Memory B cell (primary cell): ENCODE data around the gene QDPR.
A peak's percentile ranks its signal among the peaks of the same experiment; 100 is the strongest.

Source experiments
- ATAC-seq: fragments of 150-1000 bp; cut with Tn5 transposase; 2 replicates; pipeline ENCODE4 v1.10.0; 2021; ENCODE audit warnings: low read depth, mild to moderate bottlenecking, moderate library complexity
- DNase-seq, 2 donors: peaks; one replicate each; pipeline ENCODE4 v3.0.0; 2022; ENCODE audit warnings: low spot score in 2 of 2
- H3K27ac Mint-ChIP-seq: one replicate; pipeline ENCODE4 v1.8.0; 2022; ENCODE audit warnings: mild to moderate bottlenecking, moderate library complexity, mixed read lengths
- H3K27me3 Mint-ChIP-seq: one replicate; pipeline ENCODE4 v1.8.0; 2022; ENCODE audit warnings: mixed read lengths
- H3K36me3 Mint-ChIP-seq: one replicate; pipeline ENCODE4 v1.8.0; 2022; ENCODE audit warnings: mild to moderate bottlenecking, mixed read lengths
- H3K4me1 Mint-ChIP-seq: one replicate; pipeline ENCODE4 v1.8.0; 2022; ENCODE audit warnings: mixed read lengths
- H3K4me3 Mint-ChIP-seq: one replicate; pipeline ENCODE4 v1.8.0; 2022; ENCODE audit warnings: mild to moderate bottlenecking, moderate library complexity, mixed read lengths
- H3K9me3 Mint-ChIP-seq: one replicate; pipeline ENCODE4 v1.8.0; 2022; ENCODE audit warnings: mixed read lengths

The QDPR gene

GRCh38 chr4:17515445-17516407 lies 3.8 kb upstream of the QDPR start:
- no peak overlapping the region for H3K4me3 Mint-ChIP-seq
- H3K27me3 Mint-ChIP-seq = peaks cover 4% of the 10 kb centered on the region
- H3K36me3 Mint-ChIP-seq = no peaks in the 10 kb centered on the region
- no peak for DNase-seq
- ATAC-seq = no peak
- H3K27ac Mint-ChIP-seq = no peak overlapping the region
- no peaks in the 10 kb centered on the region for H3K9me3 Mint-ChIP-seq
- peaks cover 12% of the 10 kb centered on the region for H3K4me1 Mint-ChIP-seq

- Mint-ChIP-seq H3K27me3 (peaks cover 2% of the 10 kb centered on the region), H3K36me3 (no peaks in the 10 kb centered on the region), H3K9me3 (no peaks in the 10 kb centered on the region), H3K4me1 (peaks cover 18% of the 10 kb centered on the region), H3K4me3 (no peak within 1 kb of the TSS), H3K27ac (no peak within 1 kb of the TSS)
- ATAC-seq (no peak), DNase-seq (no peak)
Measured at GRCh38 chr4:17514865-17515264, 3.0 kb upstream of the QDPR start, which contains the start of gene CLRN2. Gene CLRN2 (plus strand): TSS chr4:17515165. CDS start chr4:17515267, 102 bp downstream.

GRCh38 chr4:17512973-17513665 lies 1.2 kb upstream of the QDPR start:
- Mint-ChIP-seq H3K36me3 (peaks cover 2% of the 10 kb centered on the region), H3K9me3 (no peaks in the 10 kb centered on the region), H3K4me3 (peak overlapping the region; percentile 95), H3K27ac (peak overlapping the region; percentile 81), H3K27me3 (peaks cover 2% of the 10 kb centered on the region), H3K4me1 (peaks cover 18% of the 10 kb centered on the region)
- ATAC-seq (no peak), DNase-seq (no peak)

GRCh38 chr4:17511509-17511949 lies 361 bp downstream of the QDPR start:
- DNase-seq (peak; percentile 34 to 35), ATAC-seq (peak; percentile 60)
- Mint-ChIP-seq H3K4me1 (peaks cover 18% of the 10 kb centered on the region), H3K27me3 (no peaks in the 10 kb centered on the region), H3K4me3 (peak overlapping the region; percentile 95), H3K27ac (peak overlapping the region; percentile 59), H3K36me3 (peaks cover 4% of the 10 kb centered on the region), H3K9me3 (no peaks in the 10 kb centered on the region)

GRCh38 chr4:17511051-17511450 lies 839 bp downstream of the QDPR start:
- peak overlapping the region; percentile 95 for H3K4me3 Mint-ChIP-seq
- no peaks in the 10 kb centered on the region for H3K9me3 Mint-ChIP-seq
- peaks cover 5% of the 10 kb centered on the region for H3K36me3 Mint-ChIP-seq
- peak overlapping the region; percentile 59 for H3K27ac Mint-ChIP-seq
- H3K27me3 Mint-ChIP-seq = no peaks in the 10 kb centered on the region
- ATAC-seq = no peak
- DNase-seq = no peak
- H3K4me1 Mint-ChIP-seq = peaks cover 18% of the 10 kb centered on the region

- no peaks in the 10 kb centered on the region for H3K27me3 Mint-ChIP-seq
- DNase-seq = no peak
- no peak overlapping the region for H3K27ac Mint-ChIP-seq
- H3K4me1 Mint-ChIP-seq = peaks cover 18% of the 10 kb centered on the region
- H3K4me3 Mint-ChIP-seq = peak overlapping the region; percentile 21
- no peaks in the 10 kb centered on the region for H3K9me3 Mint-ChIP-seq
- H3K36me3 Mint-ChIP-seq = peaks cover 7% of the 10 kb centered on the region
- no peak for ATAC-seq
Measured at GRCh38 chr4:17510582-17510981, 1.3 kb downstream of the QDPR start.

- Mint-ChIP-seq H3K27me3 (no peaks in the 10 kb centered on the region), H3K27ac (no peak overlapping the region), H3K4me3 (no peak overlapping the region), H3K36me3 (peaks cover 31% of the 10 kb centered on the region), H3K4me1 (no peaks in the 10 kb centered on the region), H3K9me3 (no peaks in the 10 kb centered on the region)
- DNase-seq (no peak), ATAC-seq (no peak)
Measured at GRCh38 chr4:17504081-17504480, 7.8 kb downstream of the QDPR start.

- H3K36me3 Mint-ChIP-seq = peaks cover 37% of the 10 kb centered on the region
Measured at GRCh38 chr4:17502756-17503155, 9.1 kb downstream of the QDPR start.

GRCh38 chr4:17500574-17500973 lies 11.3 kb downstream of the QDPR start:
- ATAC-seq (no peak), DNase-seq (no peak)
- Mint-ChIP-seq H3K9me3 (no peaks in the 10 kb centered on the region), H3K4me1 (no peaks in the 10 kb centered on the region), H3K27me3 (no peaks in the 10 kb centered on the region), H3K27ac (no peak overlapping the region), H3K36me3 (peaks cover 35% of the 10 kb centered on the region), H3K4me3 (no peak overlapping the region)

More at GRCh38 chr4:17502756-17503155, 9.1 kb downstream of the QDPR start:
- Mint-ChIP-seq H3K9me3 (no peaks in the 10 kb centered on the region), H3K27me3 (no peaks in the 10 kb centered on the region), H3K4me3 (no peak overlapping the region), H3K4me1 (no peaks in the 10 kb centered on the region), H3K27ac (no peak overlapping the region)
- DNase-seq (no peak), ATAC-seq (no peak)

GRCh38 chr4:17497890-17498523 lies 13.9 kb downstream of the QDPR start:
- no peak overlapping the region for H3K4me3 Mint-ChIP-seq
- no peaks in the 10 kb centered on the region for H3K9me3 Mint-ChIP-seq
- no peak overlapping the region for H3K27ac Mint-ChIP-seq
- H3K4me1 Mint-ChIP-seq = no peaks in the 10 kb centered on the region
- no peak for DNase-seq
- H3K36me3 Mint-ChIP-seq = peaks cover 33% of the 10 kb centered on the region
- ATAC-seq = no peak
- H3K27me3 Mint-ChIP-seq = no peaks in the 10 kb centered on the region

GRCh38 chr4:17494258-17495190 lies 17.4 kb downstream of the QDPR start:
- Mint-ChIP-seq H3K4me1 (no peaks in the 10 kb centered on the region), H3K4me3 (no peak overlapping the region), H3K9me3 (no peaks in the 10 kb centered on the region), H3K27ac (no peak overlapping the region), H3K36me3 (peaks cover 36% of the 10 kb centered on the region), H3K27me3 (no peaks in the 10 kb centered on the region)
- no peak for DNase-seq
- no peak for ATAC-seq

- no peak for ATAC-seq
- DNase-seq = no peak
- Mint-ChIP-seq H3K27me3 (no peaks in the 10 kb centered on the region), H3K9me3 (no peaks in the 10 kb centered on the region), H3K36me3 (peaks cover 40% of the 10 kb centered on the region), H3K4me3 (no peak overlapping the region), H3K4me1 (no peaks in the 10 kb centered on the region), H3K27ac (no peak overlapping the region)
Measured at GRCh38 chr4:17493619-17494018, 18.3 kb downstream of the QDPR start.

GRCh38 chr4:17492876-17493275 lies 19.0 kb downstream of the QDPR start:
- no peaks in the 10 kb centered on the region for H3K4me1 Mint-ChIP-seq
- H3K27me3 Mint-ChIP-seq = no peaks in the 10 kb centered on the region
- ATAC-seq (no peak), DNase-seq (no peak)
- no peaks in the 10 kb centered on the region for H3K9me3 Mint-ChIP-seq
- H3K4me3 Mint-ChIP-seq = no peak overlapping the region
- H3K27ac Mint-ChIP-seq = no peak overlapping the region
- H3K36me3 Mint-ChIP-seq = peaks cover 40% of the 10 kb centered on the region
